ENCODE measurements around the gene FANCC. TPM values are rescaled to one million over a fixed set of nuclear protein-coding genes. Genes with fewer than 3 reads are reported as not detected.

The FANCC gene
- total RNA-seq, 2 donors from 2014 or later = 10.5 to 23.6 TPM

- no peaks in the 10 kb centered on the region for H3K9me3 ChIP-seq
These were observed 74.9 kb downstream of the FANCC start for GRCh38 chr9:95242613-95243012.

GRCh38 chr9:95239071-95239470 lies 78.4 kb downstream of the FANCC start:
- Histone ChIP-seq H3K27me3 (no peaks in the 10 kb centered on the region), H3K4me3 (no peak overlapping the region), H3K27ac (no peak overlapping the region), H3K4me1 (no peaks in the 10 kb centered on the region), H3K9ac (ENCODE audit: low read depth in 2 of 2, low read length in 2 of 2) (no peak overlapping the region), H3K36me3 (no peaks in the 10 kb centered on the region), H3K9me3 (no peaks in the 10 kb centered on the region)
- DNase-seq = no peak
- intact Hi-C loops (cut with DNase I) = no loop called here
- no peak for TF ChIP-seq CTCF (IDR thresholded peaks at IDR 0.05)

More at GRCh38 chr9:95242613-95243012, 74.9 kb downstream of the FANCC start:
- H3K4me1 ChIP-seq = no peaks in the 10 kb centered on the region
- intact Hi-C loops (cut with DNase I) = no loop called here
- no peak overlapping the region for H3K4me3 ChIP-seq
- no peak for DNase-seq
- H3K27me3 ChIP-seq = no peaks in the 10 kb centered on the region
- no peaks in the 10 kb centered on the region for H3K36me3 ChIP-seq
- no peak overlapping the region for H3K9ac ChIP-seq (ENCODE audit: low read depth in 2 of 2, low read length in 2 of 2)
- H3K27ac ChIP-seq = no peak overlapping the region
- TF ChIP-seq CTCF (IDR thresholded peaks at IDR 0.05) = no peak

- intact Hi-C loops (cut with DNase I) = no loop called here
- Histone ChIP-seq H3K4me3 (no peak overlapping the region), H3K27me3 (no peaks in the 10 kb centered on the region), H3K27ac (no peak overlapping the region), H3K4me1 (no peaks in the 10 kb centered on the region), H3K9ac (ENCODE audit: low read depth in 2 of 2, low read length in 2 of 2) (no peak overlapping the region), H3K36me3 (no peaks in the 10 kb centered on the region), H3K9me3 (no peaks in the 10 kb centered on the region)
- no peak for TF ChIP-seq CTCF (IDR thresholded peaks at IDR 0.05)
- DNase-seq = no peak
These were observed 80.2 kb downstream of the FANCC start for GRCh38 chr9:95237336-95237735.

- Histone ChIP-seq H3K27me3 (no peaks in the 10 kb centered on the region), H3K27ac (no peak overlapping the region), H3K36me3 (no peaks in the 10 kb centered on the region), H3K4me3 (no peak overlapping the region), H3K9ac (ENCODE audit: low read depth in 2 of 2, low read length in 2 of 2) (no peak overlapping the region), H3K4me1 (no peaks in the 10 kb centered on the region), H3K9me3 (no peaks in the 10 kb centered on the region)
- intact Hi-C loops (cut with DNase I) = no loop called here
- no peak for DNase-seq
- no peak for TF ChIP-seq CTCF (IDR thresholded peaks at IDR 0.05)
These were observed 87.5 kb downstream of the FANCC start for GRCh38 chr9:95230046-95230445.

GRCh38 chr9:95229230-95229915 lies 88.1 kb downstream of the FANCC start:
- no peaks in the 10 kb centered on the region for H3K4me1 ChIP-seq
- no peak for DNase-seq
- no peaks in the 10 kb centered on the region for H3K36me3 ChIP-seq
- no peaks in the 10 kb centered on the region for H3K27me3 ChIP-seq
- TF ChIP-seq CTCF (IDR thresholded peaks at IDR 0.05) = no peak
- no peaks in the 10 kb centered on the region for H3K9me3 ChIP-seq
- no peak overlapping the region for H3K4me3 ChIP-seq
- intact Hi-C loops (cut with DNase I) = no loop called here
- no peak overlapping the region for H3K27ac ChIP-seq
- H3K9ac ChIP-seq (ENCODE audit: low read depth in 2 of 2, low read length in 2 of 2) = no peak overlapping the region
